Vein endothelial cell (primary cell): Measurements from ENCODE around the gene COL11A1. TPM values are rescaled to one million over a fixed set of nuclear protein-coding genes. Genes with fewer than 3 reads are reported as not detected.

Experiments used
- total RNA-seq: library from RNA; depleted of rRNA; stranded (reverse); fragments of >200 nt; gene quantifications from 2 replicates; pipeline ENCODE4 v1.2.3, GENCODE V29; 2012

Gene COL11A1
- under 0.01 TPM in 2 replicates for total RNA-seq

GRCh38 chr1:103108376-103109150, at the start of gene COL11A1:
TSS of gene COL11A1 (minus strand) at chr1:103108522. CDS start at chr1:103108178, 344 bp downstream.

